ENCODE measurements around the gene DCTPP1.

- TF ChIP-seq CTCF (IDR thresholded peaks at IDR 0.05), result no peak
- no peak for TF ChIP-seq ZFX (IDR thresholded peaks at IDR 0.05; ENCODE audit: borderline replicate concordance)
Measured at GRCh38 chr16:30380803-30381208, 49.0 kb downstream of the DCTPP1 start.
